ENCODE data around the gene ASXL3.

ASXL3 gene

DNA sequence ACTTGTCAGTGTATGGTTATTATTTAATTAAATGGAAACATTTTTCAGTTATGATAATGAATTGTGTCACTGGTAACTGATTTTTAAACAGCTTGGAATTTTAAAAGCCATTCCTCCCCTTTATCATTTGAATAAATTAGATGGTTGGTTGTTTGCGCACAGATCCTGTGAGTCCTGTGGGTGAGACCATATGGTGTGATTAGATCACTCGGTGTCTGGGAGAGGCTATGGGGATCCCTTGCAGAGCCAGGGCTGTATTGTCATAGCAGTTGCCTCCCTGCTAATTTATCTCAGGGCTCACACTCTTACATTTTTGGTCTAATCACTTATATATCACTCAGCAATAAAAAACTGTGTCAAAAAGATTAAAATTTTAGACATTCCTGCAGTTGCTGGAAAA, 133.5 kb downstream of the ASXL3 start:
- TF ChIP-seq POLR2AphosphoS5 (IDR thresholded peaks at IDR 0.05; ENCODE audit: low read depth, low read length) (no peak), SIN3A (IDR thresholded peaks at IDR 0.05; ENCODE audit: borderline replicate concordance, insufficient read depth, low read length) (no peak), TAF1 (IDR thresholded peaks at IDR 0.05; ENCODE audit: borderline replicate concordance, insufficient read depth, low read length) (no peak), FOXP2 (optimal IDR thresholded peaks at IDR 0.05; ENCODE audit: borderline replicate concordance, extremely low read depth, extremely low read length, insufficient read depth) (no peak)
- TF ChIP-seq, protein P1, sequence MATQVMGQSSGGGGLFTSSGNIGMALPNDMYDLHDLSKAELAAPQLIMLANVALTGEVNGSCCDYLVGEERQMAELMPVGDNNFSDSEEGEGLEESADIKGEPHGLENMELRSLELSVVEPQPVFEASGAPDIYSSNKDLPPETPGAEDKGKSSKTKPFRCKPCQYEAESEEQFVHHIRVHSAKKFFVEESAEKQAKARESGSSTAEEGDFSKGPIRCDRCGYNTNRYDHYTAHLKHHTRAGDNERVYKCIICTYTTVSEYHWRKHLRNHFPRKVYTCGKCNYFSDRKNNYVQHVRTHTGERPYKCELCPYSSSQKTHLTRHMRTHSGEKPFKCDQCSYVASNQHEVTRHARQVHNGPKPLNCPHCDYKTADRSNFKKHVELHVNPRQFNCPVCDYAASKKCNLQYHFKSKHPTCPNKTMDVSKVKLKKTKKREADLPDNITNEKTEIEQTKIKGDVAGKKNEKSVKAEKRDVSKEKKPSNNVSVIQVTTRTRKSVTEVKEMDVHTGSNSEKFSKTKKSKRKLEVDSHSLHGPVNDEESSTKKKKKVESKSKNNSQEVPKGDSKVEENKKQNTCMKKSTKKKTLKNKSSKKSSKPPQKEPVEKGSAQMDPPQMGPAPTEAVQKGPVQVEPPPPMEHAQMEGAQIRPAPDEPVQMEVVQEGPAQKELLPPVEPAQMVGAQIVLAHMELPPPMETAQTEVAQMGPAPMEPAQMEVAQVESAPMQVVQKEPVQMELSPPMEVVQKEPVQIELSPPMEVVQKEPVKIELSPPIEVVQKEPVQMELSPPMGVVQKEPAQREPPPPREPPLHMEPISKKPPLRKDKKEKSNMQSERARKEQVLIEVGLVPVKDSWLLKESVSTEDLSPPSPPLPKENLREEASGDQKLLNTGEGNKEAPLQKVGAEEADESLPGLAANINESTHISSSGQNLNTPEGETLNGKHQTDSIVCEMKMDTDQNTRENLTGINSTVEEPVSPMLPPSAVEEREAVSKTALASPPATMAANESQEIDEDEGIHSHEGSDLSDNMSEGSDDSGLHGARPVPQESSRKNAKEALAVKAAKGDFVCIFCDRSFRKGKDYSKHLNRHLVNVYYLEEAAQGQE (IDR thresholded peaks at IDR 0.05; ENCODE audit: insufficient read depth in 1 of 2, low read depth in 2 of 2, low read length in 2 of 2) = no peak

DNA sequence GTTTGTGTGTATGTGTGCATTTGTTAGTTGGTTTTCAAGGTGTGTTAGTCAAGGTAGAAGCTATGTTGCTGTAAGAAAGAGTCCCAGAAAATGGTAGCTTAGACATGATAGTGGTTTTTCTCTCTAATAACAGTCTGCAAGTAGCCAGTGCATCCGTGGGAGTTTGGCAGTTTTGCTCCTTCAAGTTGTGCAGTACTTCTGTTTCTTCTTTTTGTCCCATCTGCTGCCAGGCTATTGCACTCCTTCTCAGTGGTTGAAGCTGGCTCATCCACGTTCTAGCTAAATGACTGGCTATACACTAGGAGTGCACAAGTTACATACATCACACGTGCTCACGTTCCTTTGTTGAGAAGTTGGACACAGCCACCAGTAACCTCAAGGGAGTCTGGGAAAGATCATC, 134.7 kb downstream of the ASXL3 start:
- no peak for TF ChIP-seq TAF1 (IDR thresholded peaks at IDR 0.05; ENCODE audit: borderline replicate concordance, insufficient read depth, low read length)
- TF ChIP-seq FOXP2 (optimal IDR thresholded peaks at IDR 0.05; ENCODE audit: borderline replicate concordance, extremely low read depth, extremely low read length, insufficient read depth) = no peak
- TF ChIP-seq, protein P1 (IDR thresholded peaks at IDR 0.05; ENCODE audit: insufficient read depth in 1 of 2, low read depth in 2 of 2, low read length in 2 of 2) = no peak
- no peak for TF ChIP-seq POLR2AphosphoS5 (IDR thresholded peaks at IDR 0.05; ENCODE audit: low read depth, low read length)
- TF ChIP-seq SIN3A (IDR thresholded peaks at IDR 0.05; ENCODE audit: borderline replicate concordance, insufficient read depth, low read length) = no peak

DNA sequence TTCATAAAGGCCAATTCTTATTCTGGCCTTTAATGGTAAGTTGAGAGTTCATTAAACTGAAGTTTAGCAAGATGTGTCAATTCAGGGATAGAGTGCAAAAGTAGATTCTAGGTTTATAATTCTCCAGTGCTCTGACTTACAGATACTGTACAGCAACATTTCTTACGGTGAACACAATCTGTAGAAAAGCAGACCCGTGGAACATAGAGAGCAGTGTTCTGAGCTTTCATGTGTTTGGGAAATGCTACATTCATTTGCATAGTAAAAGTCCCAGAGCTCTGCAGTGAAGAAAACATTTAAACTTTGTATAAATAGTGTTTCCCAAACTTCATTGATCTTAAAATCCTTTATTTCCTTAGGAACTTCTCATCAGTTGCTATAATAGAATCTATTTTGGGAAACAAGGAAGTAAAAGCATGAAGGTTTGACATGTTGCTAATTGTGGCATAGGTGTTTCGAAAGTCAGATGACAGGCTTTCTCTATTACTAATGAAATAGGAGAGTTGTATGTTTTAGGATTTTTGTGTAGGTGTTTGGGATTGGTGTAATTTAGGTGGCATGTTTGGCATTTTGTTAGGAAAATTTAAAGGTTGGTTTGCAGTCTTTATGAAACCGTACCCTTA, 138.2 kb downstream of the ASXL3 start:
- TF ChIP-seq SIN3A (IDR thresholded peaks at IDR 0.05; ENCODE audit: borderline replicate concordance, insufficient read depth, low read length) (no peak), FOXP2 (optimal IDR thresholded peaks at IDR 0.05; ENCODE audit: borderline replicate concordance, extremely low read depth, extremely low read length, insufficient read depth) (no peak), TAF1 (IDR thresholded peaks at IDR 0.05; ENCODE audit: borderline replicate concordance, insufficient read depth, low read length) (no peak), POLR2AphosphoS5 (IDR thresholded peaks at IDR 0.05; ENCODE audit: low read depth, low read length) (no peak)
- TF ChIP-seq, protein P1 (IDR thresholded peaks at IDR 0.05; ENCODE audit: insufficient read depth in 1 of 2, low read depth in 2 of 2, low read length in 2 of 2) = no peak

DNA sequence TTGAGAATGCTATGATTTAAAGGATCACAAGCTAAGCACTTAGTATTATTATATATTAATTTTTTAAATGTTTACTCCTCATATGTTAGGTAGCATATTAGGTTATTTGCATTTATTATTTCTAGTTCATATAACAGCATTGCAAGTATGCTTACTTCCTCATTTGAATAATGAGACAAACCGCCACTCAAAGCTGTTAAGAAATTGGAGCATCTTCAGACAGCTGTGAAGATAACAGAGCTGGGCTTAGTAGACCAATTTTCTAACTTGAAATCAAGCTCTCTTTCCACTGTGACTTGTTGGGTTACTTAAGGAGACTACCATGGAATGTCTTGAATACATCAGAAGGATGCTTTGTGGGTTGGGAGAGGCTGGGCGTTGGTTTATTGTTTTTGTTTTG, 139.3 kb downstream of the ASXL3 start:
- TF ChIP-seq SIN3A (IDR thresholded peaks at IDR 0.05; ENCODE audit: borderline replicate concordance, insufficient read depth, low read length) (no peak), FOXP2 (optimal IDR thresholded peaks at IDR 0.05; ENCODE audit: borderline replicate concordance, extremely low read depth, extremely low read length, insufficient read depth) (no peak), POLR2AphosphoS5 (IDR thresholded peaks at IDR 0.05; ENCODE audit: low read depth, low read length) (no peak), TAF1 (IDR thresholded peaks at IDR 0.05; ENCODE audit: borderline replicate concordance, insufficient read depth, low read length) (no peak)
- TF ChIP-seq, protein P1 (IDR thresholded peaks at IDR 0.05; ENCODE audit: insufficient read depth in 1 of 2, low read depth in 2 of 2, low read length in 2 of 2) = no peak

All from PFSK-1 (cell line).